Measurements from ENCODE around the gene NEURL2.
A peak's percentile ranks its signal among the peaks of the same experiment; 100 is the strongest.

NEURL2 gene

GRCh38 chr20:45857114-45857881 lies 33.7 kb downstream of the NEURL2 start, which contains the start of the genes ACOT8 and ZSWIM3:
ACOT8 (minus strand) TSS chr20:45857392; CDS start chr20:45857315, 77 bp downstream.
ZSWIM3 (plus strand) TSS chr20:45857614; CDS start chr20:45857826, 212 bp downstream.
- peak within 1 kb of the TSS; percentile 85 for H3K4me3 ChIP-seq (replicated peaks; ENCODE audit: low read depth, low read length)
- peak; percentile 100 for DNase-seq (ENCODE audit: extremely low read depth, low read depth)
- TF ChIP-seq CTCF (IDR thresholded peaks at IDR 0.05; ENCODE audit: low read depth, low read length, missing control alignments): no peak

- H3K4me3 ChIP-seq (replicated peaks; ENCODE audit: low read depth, low read length): no peak overlapping the region
- no peak for TF ChIP-seq CTCF (IDR thresholded peaks at IDR 0.05; ENCODE audit: low read depth, low read length, missing control alignments)
- no peak for DNase-seq (ENCODE audit: extremely low read depth, low read depth)
Observed at GRCh38 chr20:45853484-45853883, 37.5 kb downstream of the NEURL2 start.

GRCh38 chr20:45852326-45852725 lies 38.7 kb downstream of the NEURL2 start:
- no peak for DNase-seq (ENCODE audit: extremely low read depth, low read depth)
- no peak for TF ChIP-seq CTCF (IDR thresholded peaks at IDR 0.05; ENCODE audit: low read depth, low read length, missing control alignments)
- no peak overlapping the region for H3K4me3 ChIP-seq (replicated peaks; ENCODE audit: low read depth, low read length)

- TF ChIP-seq CTCF (IDR thresholded peaks at IDR 0.05; ENCODE audit: low read depth, low read length, missing control alignments): no peak
- H3K4me3 ChIP-seq (replicated peaks; ENCODE audit: low read depth, low read length): no peak overlapping the region
- DNase-seq (ENCODE audit: extremely low read depth, low read depth): no peak
Observed at GRCh38 chr20:45851501-45851900, 39.5 kb downstream of the NEURL2 start.

- no peak for TF ChIP-seq CTCF (IDR thresholded peaks at IDR 0.05; ENCODE audit: low read depth, low read length, missing control alignments)
- no peak overlapping the region for H3K4me3 ChIP-seq (replicated peaks; ENCODE audit: low read depth, low read length)
- no peak for DNase-seq (ENCODE audit: extremely low read depth, low read depth)
Observed at GRCh38 chr20:45850926-45851325, 40.1 kb downstream of the NEURL2 start.

- H3K4me3 ChIP-seq (replicated peaks; ENCODE audit: low read depth, low read length): no peak overlapping the region
- DNase-seq (ENCODE audit: extremely low read depth, low read depth): no peak
- no peak for TF ChIP-seq CTCF (IDR thresholded peaks at IDR 0.05; ENCODE audit: low read depth, low read length, missing control alignments)
Observed at GRCh38 chr20:45850238-45850637, 40.8 kb downstream of the NEURL2 start.
